GM12878 (cell line): ENCODE measurements around the gene WNT7A. TPM values are rescaled to one million over a fixed set of nuclear protein-coding genes. Genes with fewer than 3 reads are reported as not detected.

Experiments
- ATAC-seq: fragments of 200-7000 bp; cut with Tn5 transposase; 3 replicates; pipeline ENCODE4 v1.9.1; 2020; ENCODE audit warnings: mild to moderate bottlenecking, moderate library complexity
- BruUV-seq: library from RNA; stranded (reverse); fragments of 400-500 nt; replicated peaks from 2 replicates; lab custom pipeline; 2021; lab: Mats Ljungman, UMichigan
- CTCF ChIA-PET: fragments of 300-600 bp; sonication (Branson Sonifier 250); formaldehyde crosslinking; extraction: SDS; loops from one replicate; lab custom pipeline; 2021; ENCODE audit warnings: inconsistent platforms; lab: Yijun Ruan, JAX
- POLR2A ChIA-PET: fragments of 350-600 bp; formaldehyde crosslinking; extraction: SDS; loops from one replicate; lab custom pipeline; 2021; ENCODE audit warnings: inconsistent platforms; lab: Charles Lee
- RAD21 ChIA-PET: fragments of 300-600 bp; sonication (Branson Sonifier 250); formaldehyde crosslinking; loops from one replicate; lab custom pipeline; 2023; ENCODE audit warnings: antibody characterized with exemption; ENCODE audit not compliant: unreplicated experiment; lab: Charles Lee
- SMC1A ChIA-PET: fragments of 300-600 bp; sonication (Branson Sonifier 250); formaldehyde crosslinking; loops from one replicate; lab custom pipeline; 2023; ENCODE audit not compliant: unreplicated experiment, uncharacterized antibody; lab: Charles Lee
- DNase-seq: peaks from one replicate; pipeline ENCODE4 v3.0.0-alpha.2; 2011; ENCODE audit warnings: low read depth, low spot score
- FAIRE-seq: peaks from 3 replicates; lab custom pipeline; 2011; peaks lifted over from hg19 to GRCh38; lab: Jason Lieb, UNC
- H2AFZ ChIP-seq: 2 replicates; pipeline ENCODE4 v1.6.0; 2011; ENCODE audit warnings: low read depth, low read length, control low read depth; ENCODE audit not compliant: control insufficient read depth
- H3K27ac ChIP-seq: 2 replicates; pipeline ENCODE4 v1.5.1; 2011; ENCODE audit warnings: control low read depth; ENCODE audit not compliant: control insufficient read depth, insufficient read depth
- H3K27me3 ChIP-seq, 2 experiments: replicated peaks in 1 of 2; 2 replicates each; pipeline versions ENCODE4 v1.6.0 to v1.6.1; 2011; ENCODE audit warnings: low read length in 1 of 2; ENCODE audit not compliant: control insufficient read depth in 2 of 2, insufficient read depth in 2 of 2
- H3K36me3 ChIP-seq, 2 experiments: 2 replicates each; pipeline ENCODE4 v1.5.1; 2011; ENCODE audit warnings: low read length in 1 of 2; ENCODE audit not compliant: control insufficient read depth in 2 of 2, insufficient read depth in 2 of 2
- H3K4me1 ChIP-seq: 2 replicates; pipeline ENCODE4 v1.6.1; 2011; ENCODE audit warnings: mild to moderate bottlenecking, low read length, moderate library complexity, mixed read lengths; ENCODE audit not compliant: control insufficient read depth, insufficient read depth
- H3K4me2 ChIP-seq: 2 replicates; pipeline ENCODE4 v1.6.0; 2011; ENCODE audit warnings: control low read depth; ENCODE audit not compliant: control insufficient read depth, insufficient read depth
- H3K4me3 ChIP-seq: fragments of 200-600 bp; sonication (generic); 2 replicates; pipeline ENCODE4 v1.5.1; 2016
- H3K79me2 ChIP-seq: 2 replicates; pipeline ENCODE4 v1.6.0; 2011; ENCODE audit warnings: low read length; ENCODE audit not compliant: control insufficient read depth, insufficient read depth
- H3K9ac ChIP-seq: 2 replicates; pipeline ENCODE4 v1.8.0; 2011; ENCODE audit warnings: low read length, control low read depth, mixed read lengths; ENCODE audit not compliant: control insufficient read depth, insufficient read depth
- H3K9me3 ChIP-seq: replicated peaks from 3 replicates; pipeline ENCODE4 v1.5.1; 2011; ENCODE audit warnings: mild to moderate bottlenecking, low read length; ENCODE audit not compliant: control insufficient read depth, insufficient read depth
- H4K20me1 ChIP-seq: 2 replicates; pipeline ENCODE4 v1.6.0; 2011; ENCODE audit not compliant: control insufficient read depth, insufficient read depth
- BCL11A ChIP-seq: IDR thresholded peaks from 2 replicates; pipeline ENCODE4 v1.6.1; 2011; ENCODE audit warnings: low read depth, low read length
- GATAD2B ChIP-seq: fragments of 450-650 bp; conservative IDR thresholded peaks from 2 replicates; pipeline ENCODE4 v1.6.1; 2017; ENCODE audit warnings: low read depth, mild to moderate bottlenecking, moderate library complexity
- LARP7 ChIP-seq: fragments of 450-650 bp; IDR thresholded peaks from 2 replicates; pipeline ENCODE4 v1.6.1; 2017; ENCODE audit warnings: mild to moderate bottlenecking
- RCOR1 ChIP-seq: conservative IDR thresholded peaks from 2 replicates; pipeline ENCODE4 v1.6.1; 2012; ENCODE audit warnings: low read depth, low read length, improper control_type of control experiment
- SP1 ChIP-seq: IDR thresholded peaks from one replicate; pipeline ENCODE4 v1.6.1; 2011; ENCODE audit warnings: low read depth, low read length
- TARDBP ChIP-seq: IDR thresholded peaks from 2 replicates; pipeline ENCODE4 v1.6.1; 2016; ENCODE audit warnings: borderline replicate concordance
- ZNF217 ChIP-seq: fragments of 450-650 bp; IDR thresholded peaks from 2 replicates; pipeline ENCODE4 v1.6.1; 2017; ENCODE audit warnings: antibody characterized with exemption, mild to moderate bottlenecking
- in situ Hi-C: fragments of 300-500 bp; cut with MboI; formaldehyde crosslinking; loops from 9 replicates; pipeline ENCODE4 v1.14.3; 2018; ENCODE audit warnings: mixed read lengths
- intact Hi-C: fragments of 100-400 bp; cut with micrococcal nuclease; formaldehyde crosslinking; loops from one replicate; pipeline ENCODE4 v1.14.2; 2022; ENCODE audit not compliant: unreplicated experiment
- polyA plus RNA-seq, 11 experiments: library from polyadenylated mRNA; depleted of rRNA in 4 of 11; unstranded in 6 of 11; stranded (reverse) in 5 of 11; fragments of >200 nt; fragmentation: Nextera tagmentation in 4 of 11; fragmentation: Illumina TruSeq in 1 of 11; extraction: Ambion mirVana in 4 of 11; extraction: Trizol in 1 of 11; gene quantifications; 1 replicate in 1 of 11; 2 replicates in 10 of 11; pipeline versions ENCODE4 v1.2.1 to v1.2.3, GENCODE V29; 2011 to 2016; ENCODE audit warnings: inconsistent platforms in 2 of 11, missing spikeins in 2 of 11, low read depth in 1 of 11
- total RNA-seq, 4 experiments: library from RNA; depleted of rRNA in 3 of 4; stranded (reverse); fragments of >200 nt in 3 of 4; fragmentation: Illumina TruSeq in 1 of 4; extraction: Trizol in 1 of 4; gene quantifications; 2 replicates each; pipeline versions ENCODE4 v1.2.1 to v1.2.3, GENCODE V29; 2013 to 2021
- TF ChIP-seq, protein P1 (sequence below): fragments of 450-650 bp; formaldehyde crosslinking; IDR thresholded peaks from 2 replicates; pipeline ENCODE4 v1.4.0; 2020; ENCODE audit warnings: mild to moderate bottlenecking, moderate library complexity
- TF ChIP-seq, protein P2 (sequence below): fragments of 450-650 bp; IDR thresholded peaks from 2 replicates; pipeline ENCODE4 v1.6.1; 2017; ENCODE audit warnings: low read depth, mild to moderate bottlenecking, moderate library complexity
- TF ChIP-seq, protein P3 (sequence below): fragments of 450-650 bp; IDR thresholded peaks from 2 replicates; pipeline ENCODE4 v1.6.1; 2018; ENCODE audit warnings: mild to moderate bottlenecking, low read depth, moderate library complexity; ENCODE audit not compliant: partially characterized antibody

Gene WNT7A
- total and polyA plus RNA-seq, 10 of the 15 experiments (the other 5 are each of a cell fraction or from before 2014, with no cell fraction given), result 0.08 TPM; not detected in 9

DNA sequence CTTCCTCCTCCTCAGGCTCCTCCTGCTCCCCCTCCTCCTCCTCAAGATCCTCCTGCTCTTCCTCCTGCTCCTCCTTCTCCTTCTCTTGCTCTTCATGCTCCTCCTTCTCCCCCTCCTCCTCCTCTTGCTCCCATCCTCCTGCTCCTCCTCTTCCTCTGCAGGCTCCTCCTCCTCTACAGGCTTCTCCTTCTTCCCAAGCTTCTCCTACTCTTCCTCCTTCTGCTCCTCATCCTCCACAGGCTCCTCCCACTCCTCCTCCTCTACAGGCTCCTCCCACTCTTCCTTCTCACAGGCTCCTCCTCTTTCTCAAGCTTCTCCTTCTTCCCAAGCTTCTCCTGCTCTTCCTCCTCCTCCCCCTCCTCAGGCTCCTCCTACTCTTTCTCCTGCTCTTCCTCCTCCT is 47.7 kb downstream of the WNT7A start:
- H2AFZ ChIP-seq, result no peak overlapping the region
- H3K36me3 ChIP-seq, result no peaks in the 10 kb centered on the region
- FAIRE-seq (no peak), ATAC-seq (no peak), DNase-seq (no peak)
- H4K20me1 ChIP-seq, result no peaks in the 10 kb centered on the region
- ChIA-PET SMC1A (no interaction called here), RAD21 (no interaction called here), CTCF (no interaction called here), POLR2A (no interaction called here)
- H3K9me3 ChIP-seq, result no peaks in the 10 kb centered on the region
- no peak overlapping the region for H3K4me3 ChIP-seq
- TF ChIP-seq ZNF217 (no peak), GATAD2B (no peak), LARP7 (no peak), RCOR1 (no peak), TARDBP (no peak), SP1 (no peak), BCL11A (no peak)
- TF ChIP-seq, protein P1, sequence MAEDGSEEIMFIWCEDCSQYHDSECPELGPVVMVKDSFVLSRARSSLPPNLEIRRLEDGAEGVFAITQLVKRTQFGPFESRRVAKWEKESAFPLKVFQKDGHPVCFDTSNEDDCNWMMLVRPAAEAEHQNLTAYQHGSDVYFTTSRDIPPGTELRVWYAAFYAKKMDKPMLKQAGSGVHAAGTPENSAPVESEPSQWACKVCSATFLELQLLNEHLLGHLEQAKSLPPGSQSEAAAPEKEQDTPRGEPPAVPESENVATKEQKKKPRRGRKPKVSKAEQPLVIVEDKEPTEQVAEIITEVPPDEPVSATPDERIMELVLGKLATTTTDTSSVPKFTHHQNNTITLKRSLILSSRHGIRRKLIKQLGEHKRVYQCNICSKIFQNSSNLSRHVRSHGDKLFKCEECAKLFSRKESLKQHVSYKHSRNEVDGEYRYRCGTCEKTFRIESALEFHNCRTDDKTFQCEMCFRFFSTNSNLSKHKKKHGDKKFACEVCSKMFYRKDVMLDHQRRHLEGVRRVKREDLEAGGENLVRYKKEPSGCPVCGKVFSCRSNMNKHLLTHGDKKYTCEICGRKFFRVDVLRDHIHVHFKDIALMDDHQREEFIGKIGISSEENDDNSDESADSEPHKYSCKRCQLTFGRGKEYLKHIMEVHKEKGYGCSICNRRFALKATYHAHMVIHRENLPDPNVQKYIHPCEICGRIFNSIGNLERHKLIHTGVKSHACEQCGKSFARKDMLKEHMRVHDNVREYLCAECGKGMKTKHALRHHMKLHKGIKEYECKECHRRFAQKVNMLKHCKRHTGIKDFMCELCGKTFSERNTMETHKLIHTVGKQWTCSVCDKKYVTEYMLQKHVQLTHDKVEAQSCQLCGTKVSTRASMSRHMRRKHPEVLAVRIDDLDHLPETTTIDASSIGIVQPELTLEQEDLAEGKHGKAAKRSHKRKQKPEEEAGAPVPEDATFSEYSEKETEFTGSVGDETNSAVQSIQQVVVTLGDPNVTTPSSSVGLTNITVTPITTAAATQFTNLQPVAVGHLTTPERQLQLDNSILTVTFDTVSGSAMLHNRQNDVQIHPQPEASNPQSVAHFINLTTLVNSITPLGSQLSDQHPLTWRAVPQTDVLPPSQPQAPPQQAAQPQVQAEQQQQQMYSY, result no peak
- TF ChIP-seq, protein P2, sequence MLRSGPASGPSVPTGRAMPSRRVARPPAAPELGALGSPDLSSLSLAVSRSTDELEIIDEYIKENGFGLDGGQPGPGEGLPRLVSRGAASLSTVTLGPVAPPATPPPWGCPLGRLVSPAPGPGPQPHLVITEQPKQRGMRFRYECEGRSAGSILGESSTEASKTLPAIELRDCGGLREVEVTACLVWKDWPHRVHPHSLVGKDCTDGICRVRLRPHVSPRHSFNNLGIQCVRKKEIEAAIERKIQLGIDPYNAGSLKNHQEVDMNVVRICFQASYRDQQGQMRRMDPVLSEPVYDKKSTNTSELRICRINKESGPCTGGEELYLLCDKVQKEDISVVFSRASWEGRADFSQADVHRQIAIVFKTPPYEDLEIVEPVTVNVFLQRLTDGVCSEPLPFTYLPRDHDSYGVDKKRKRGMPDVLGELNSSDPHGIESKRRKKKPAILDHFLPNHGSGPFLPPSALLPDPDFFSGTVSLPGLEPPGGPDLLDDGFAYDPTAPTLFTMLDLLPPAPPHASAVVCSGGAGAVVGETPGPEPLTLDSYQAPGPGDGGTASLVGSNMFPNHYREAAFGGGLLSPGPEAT, result no peak
- TF ChIP-seq, protein P3, sequence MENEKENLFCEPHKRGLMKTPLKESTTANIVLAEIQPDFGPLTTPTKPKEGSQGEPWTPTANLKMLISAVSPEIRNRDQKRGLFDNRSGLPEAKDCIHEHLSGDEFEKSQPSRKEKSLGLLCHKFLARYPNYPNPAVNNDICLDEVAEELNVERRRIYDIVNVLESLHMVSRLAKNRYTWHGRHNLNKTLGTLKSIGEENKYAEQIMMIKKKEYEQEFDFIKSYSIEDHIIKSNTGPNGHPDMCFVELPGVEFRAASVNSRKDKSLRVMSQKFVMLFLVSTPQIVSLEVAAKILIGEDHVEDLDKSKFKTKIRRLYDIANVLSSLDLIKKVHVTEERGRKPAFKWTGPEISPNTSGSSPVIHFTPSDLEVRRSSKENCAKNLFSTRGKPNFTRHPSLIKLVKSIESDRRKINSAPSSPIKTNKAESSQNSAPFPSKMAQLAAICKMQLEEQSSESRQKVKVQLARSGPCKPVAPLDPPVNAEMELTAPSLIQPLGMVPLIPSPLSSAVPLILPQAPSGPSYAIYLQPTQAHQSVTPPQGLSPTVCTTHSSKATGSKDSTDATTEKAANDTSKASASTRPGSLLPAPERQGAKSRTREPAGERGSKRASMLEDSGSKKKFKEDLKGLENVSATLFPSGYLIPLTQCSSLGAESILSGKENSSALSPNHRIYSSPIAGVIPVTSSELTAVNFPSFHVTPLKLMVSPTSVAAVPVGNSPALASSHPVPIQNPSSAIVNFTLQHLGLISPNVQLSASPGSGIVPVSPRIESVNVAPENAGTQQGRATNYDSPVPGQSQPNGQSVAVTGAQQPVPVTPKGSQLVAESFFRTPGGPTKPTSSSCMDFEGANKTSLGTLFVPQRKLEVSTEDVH, result no peak
- H3K9ac ChIP-seq, result no peak overlapping the region
- H3K4me2 ChIP-seq, result no peak overlapping the region
- H3K4me1 ChIP-seq, result no peaks in the 10 kb centered on the region
- intact Hi-C loops, result loop anchor here (5.0 kb wide), 1 partner anchor 350 kb away; the partner anchor contains the start of gene HDAC11
- H3K79me2 ChIP-seq, result no peaks in the 10 kb centered on the region
- peaks cover 0 to 4% of the 10 kb centered on the region in 2 experiments; a peak in 1 of 4 replicates for H3K27me3 ChIP-seq
- no peak overlapping the region for H3K27ac ChIP-seq
- no TSS peak for BruUV-seq
- in situ Hi-C loops, result no loop called here
